C1 segment of cervical spinal cord (tissue), 14 donors: ENCODE results near the gene IPO9.
"Not testable (repeated sequence)": the region's sequence is repeated elsewhere in the genome, so short reads cannot be mapped to it uniquely, and the experiment has no call there.

Experiments
- DNase-seq, 14 donors: peaks; one replicate each; lab custom pipeline; 2025; lab: John Stamatoyannopoulos, UW

Gene IPO9

GRCh38 chr1:201888282-201889089 is 59.5 kb downstream of the IPO9 start, which contains the start of gene SHISA4:
Gene SHISA4 (plus strand): TSS chr1:201888898. CDS start chr1:201888995, 97 bp downstream.
- peak in 13 of 14 donors; percentile 68 to 98 (median 93) for DNase-seq

DNA sequence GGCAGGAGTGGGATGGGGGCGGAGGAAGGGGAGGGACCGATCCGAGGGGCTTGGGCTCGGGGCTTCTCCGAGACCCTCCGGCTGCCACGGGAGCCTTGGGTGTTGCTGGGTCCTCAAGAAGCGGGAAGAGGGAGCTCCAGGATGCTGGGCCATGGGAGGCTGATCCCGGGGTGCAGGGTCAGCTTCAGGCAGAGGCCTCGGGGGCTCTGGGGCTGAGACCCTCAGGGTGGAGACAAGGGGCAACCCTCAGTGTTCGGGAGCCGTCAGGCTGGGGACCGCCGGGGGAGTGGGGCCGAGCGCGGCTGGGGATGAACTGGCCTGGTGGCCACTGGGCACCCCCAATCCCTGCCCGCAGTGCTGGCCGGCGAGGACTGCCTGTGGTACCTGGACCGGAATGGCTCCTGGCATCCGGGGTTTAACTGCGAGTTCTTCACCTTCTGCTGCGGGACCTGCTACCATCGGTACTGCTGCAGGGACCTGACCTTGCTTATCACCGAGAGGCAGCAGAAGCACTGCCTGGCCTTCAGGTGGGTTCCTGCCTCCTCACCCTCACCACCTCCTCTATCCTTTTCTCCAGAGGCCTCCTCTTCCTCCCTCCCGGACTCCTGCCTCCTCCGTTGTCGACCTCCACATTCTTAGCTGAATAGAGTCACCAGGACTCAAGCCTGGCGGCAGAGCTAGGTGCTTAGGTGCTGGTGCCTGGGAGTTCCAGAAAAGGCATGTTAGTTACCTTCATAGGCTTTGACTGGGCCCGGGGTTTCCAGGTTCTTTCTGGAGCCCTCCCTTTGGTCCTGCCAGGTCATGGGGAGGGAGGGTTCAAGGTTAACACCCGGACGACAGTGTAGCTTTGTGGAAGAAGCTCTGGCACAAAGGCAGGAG is 60.4 kb downstream of the IPO9 start:
- DNase-seq, result peak in 7 of 14 donors; percentile 55 to 68 (median 59)

GRCh38 chr1:201890223-201890622 is 61.3 kb downstream of the IPO9 start:
- DNase-seq, result peak in 1 of 14 donors; percentile 91

DNA sequence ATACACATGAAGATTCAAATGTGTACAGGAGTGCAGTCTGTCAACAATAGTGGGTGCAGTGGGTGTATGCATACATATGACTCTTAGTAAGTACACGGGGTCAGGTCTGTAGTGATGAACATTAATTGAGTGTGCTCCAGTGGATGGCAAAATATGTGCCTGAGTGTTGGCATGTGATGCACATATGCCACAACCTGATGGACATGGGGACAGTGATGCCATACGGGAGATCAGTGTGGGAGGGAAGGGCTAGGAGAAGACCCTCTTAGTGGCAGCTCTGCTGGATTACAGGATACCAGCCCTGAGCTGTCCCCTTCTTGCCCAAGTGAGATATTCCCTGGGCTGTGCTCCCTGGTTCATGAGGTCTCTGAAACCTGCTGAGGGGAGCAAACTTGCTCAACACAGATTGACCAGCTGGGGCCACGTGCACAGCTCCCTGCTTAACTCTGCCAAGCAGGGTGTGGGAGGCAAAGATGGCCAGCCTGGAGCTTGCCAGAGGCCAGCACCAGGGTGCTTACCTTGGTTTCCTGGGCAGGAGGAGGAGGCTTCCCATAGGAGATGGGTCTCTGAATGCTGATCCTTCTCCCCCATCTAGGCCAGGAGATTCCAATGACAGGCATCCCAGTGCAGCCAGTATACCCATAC is 62.0 kb downstream of the IPO9 start:
- peak in 1 of 14 donors; percentile 29 for DNase-seq

DNA sequence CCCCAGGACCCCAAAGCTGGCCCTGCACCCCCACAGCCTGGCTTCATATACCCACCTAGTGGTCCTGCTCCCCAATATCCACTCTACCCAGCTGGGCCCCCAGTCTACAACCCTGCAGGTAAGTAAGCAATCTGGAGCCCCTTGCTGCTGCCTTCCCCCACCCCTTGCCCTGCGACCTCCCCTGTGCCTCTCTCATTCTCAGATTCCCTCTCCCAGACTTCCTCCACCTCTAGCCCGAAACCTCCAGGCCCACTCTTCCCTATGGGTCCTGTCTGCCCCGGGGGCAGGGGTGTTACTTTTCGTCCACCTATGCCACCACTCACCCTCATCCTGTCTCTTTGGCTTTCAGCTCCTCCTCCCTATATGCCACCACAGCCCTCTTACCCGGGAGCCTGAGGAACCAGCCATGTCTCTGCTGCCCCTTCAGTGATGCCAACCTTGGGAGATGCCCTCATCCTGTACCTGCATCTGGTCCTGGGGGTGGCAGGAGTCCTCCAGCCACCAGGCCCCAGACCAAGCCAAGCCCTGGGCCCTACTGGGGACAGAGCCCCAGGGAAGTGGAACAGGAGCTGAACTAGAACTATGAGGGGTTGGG is 62.6 kb downstream of the IPO9 start:
- DNase-seq, result peak in 1 of 14 donors; percentile 4

DNA sequence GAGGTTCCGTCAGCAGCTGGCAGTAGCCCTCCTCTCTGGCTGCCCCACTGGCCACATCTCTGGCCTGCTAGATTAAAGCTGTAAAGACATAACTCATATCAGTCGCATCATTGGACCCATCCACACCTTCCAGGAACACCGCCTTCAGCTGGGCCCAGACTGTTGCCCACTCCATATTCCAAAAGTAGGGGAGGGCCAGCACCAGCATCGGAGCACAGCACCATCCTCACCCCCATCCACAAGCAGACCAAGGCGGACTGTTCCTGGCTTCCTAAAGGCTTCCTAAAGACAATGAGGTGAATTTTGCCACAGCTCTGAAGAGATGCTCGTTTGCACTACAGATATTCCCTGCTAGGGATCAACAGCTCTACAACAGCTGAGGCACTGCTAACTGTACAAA is 63.3 kb downstream of the IPO9 start:
- no peak for DNase-seq

GRCh38 chr1:201893431-201893830 is 64.5 kb downstream of the IPO9 start:
- DNase-seq, result no peak

- no peak for DNase-seq
Measured at GRCh38 chr1:201894343-201895119, 65.6 kb downstream of the IPO9 start.

DNA sequence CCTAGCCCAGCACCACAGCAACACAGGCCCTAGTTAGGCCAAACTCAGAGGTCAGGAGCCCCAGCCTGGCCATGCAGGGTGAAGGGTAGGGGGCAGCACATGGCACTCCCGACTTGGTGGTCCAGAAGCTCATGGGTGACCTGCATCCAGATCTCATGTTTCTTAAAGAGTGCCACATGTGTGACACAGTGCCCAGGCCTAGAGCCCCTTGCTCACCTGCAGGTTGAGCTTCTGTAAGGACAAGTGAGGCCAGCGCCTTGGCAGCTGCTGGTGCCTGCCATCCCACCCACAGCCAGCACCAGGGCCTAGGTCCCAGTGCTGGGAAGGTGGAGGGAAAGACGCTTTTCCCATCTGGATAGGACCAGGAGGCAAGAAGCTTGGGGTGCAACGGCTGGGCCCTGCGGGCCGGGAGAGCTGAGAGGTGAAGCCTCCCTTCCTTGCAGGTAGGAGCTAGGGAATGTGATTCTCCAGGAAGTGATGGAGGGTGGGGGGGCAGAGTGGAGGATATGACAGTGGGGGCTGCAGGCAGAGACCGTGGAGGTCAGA is 66.2 kb downstream of the IPO9 start:
- DNase-seq, result no peak

- peak in 12 of 14 donors; percentile 27 to 80 (median 64) for DNase-seq
Measured at GRCh38 chr1:201895913-201896807, 67.2 kb downstream of the IPO9 start.

- DNase-seq, result no peak
Measured at GRCh38 chr1:201896951-201897391, 68.0 kb downstream of the IPO9 start.

GRCh38 chr1:201898240-201898894 is 69.4 kb downstream of the IPO9 start:
- DNase-seq, result no peak

DNA sequence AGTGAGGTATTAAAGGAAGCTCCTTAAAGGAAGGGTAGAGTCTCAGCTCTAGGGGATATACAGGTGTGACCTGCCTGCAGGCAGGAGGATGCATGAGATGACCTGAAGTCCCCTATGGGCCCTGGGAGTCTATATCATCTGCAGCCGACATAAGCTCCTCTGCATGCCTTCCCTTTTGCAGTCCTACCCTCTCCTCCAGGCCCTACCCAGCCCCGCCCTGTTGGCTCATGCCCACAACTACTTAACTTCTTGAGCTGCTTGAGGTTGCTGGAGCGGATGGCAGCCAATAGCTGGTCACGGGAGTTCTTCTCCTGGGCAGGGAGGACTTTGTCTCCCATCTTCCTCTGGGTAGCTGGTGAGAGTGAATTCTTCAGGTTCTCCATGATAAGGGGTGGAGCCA is 70.0 kb downstream of the IPO9 start:
- no peak for DNase-seq

DNA sequence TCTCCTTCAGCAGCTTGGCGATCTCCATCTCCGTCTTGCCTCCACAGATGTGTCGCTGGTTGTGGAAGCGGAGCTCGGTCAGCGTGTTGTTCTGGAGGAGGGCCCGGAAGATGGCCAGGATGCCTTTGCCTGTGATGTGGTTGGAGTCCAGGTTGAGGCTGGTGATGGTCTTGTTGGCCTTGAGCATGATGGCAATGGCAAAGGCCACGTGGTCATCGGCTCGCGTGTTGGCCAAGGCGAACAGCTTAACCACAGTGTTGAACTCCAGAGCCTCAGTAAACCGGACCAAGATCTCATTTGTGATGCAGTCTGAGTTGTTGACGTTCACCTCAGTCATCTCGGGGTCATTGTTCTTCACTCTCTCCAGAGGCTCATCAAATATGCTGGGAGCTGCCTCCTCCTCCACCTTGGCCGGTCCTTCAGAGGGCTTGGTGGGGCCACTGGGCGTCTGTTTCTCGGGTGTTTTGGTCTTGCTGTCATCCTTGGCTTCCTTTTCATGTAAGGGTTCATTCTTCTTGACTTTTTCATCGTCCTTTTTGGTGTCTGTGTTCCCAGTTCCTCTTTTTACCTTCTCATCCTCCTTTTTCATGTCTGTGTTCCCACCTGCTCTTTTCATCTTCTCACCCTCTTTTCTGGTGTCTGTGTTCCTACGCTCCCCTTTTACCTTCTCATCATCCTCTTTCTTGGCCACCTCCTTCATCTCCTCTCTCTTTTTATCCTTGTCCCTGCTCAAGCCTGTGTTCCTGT is 70.9 kb downstream of the IPO9 start:
- DNase-seq, result no peak

GRCh38 chr1:201900476-201900875 is 71.5 kb downstream of the IPO9 start:
- no peak for DNase-seq

GRCh38 chr1:201901036-201901435 is 72.1 kb downstream of the IPO9 start:
- not testable (repeated sequence) for DNase-seq

GRCh38 chr1:201902198-201902597 is 73.2 kb downstream of the IPO9 start:
- DNase-seq, result no peak

GRCh38 chr1:201903135-201903534 is 74.2 kb downstream of the IPO9 start:
- DNase-seq, result no peak
